Neural cell (in vitro differentiated cells): ENCODE data around the gene S100A16.

ENCODE experiments used
- EP300 ChIP-seq: fragments of 450-650 bp; conservative IDR thresholded peaks from 2 replicates; pipeline ENCODE4 v1.6.1; 2014; ENCODE audit warnings: antibody characterized with exemption, mild to moderate bottlenecking, moderate library complexity; ENCODE audit not compliant: poor library complexity, severe bottlenecking
- EZH2 ChIP-seq: fragments of 200-600, 300-800 bp; shearing (Covaris generic), sonication (generic); IDR thresholded peaks from 2 replicates; pipeline ENCODE4 v1.6.1; 2014; ENCODE audit warnings: antibody characterized with exemption, low read length, borderline replicate concordance, mild to moderate bottlenecking; ENCODE audit not compliant: insufficient read depth, poor library complexity, severe bottlenecking
- POLR2AphosphoS5 ChIP-seq: IDR thresholded peaks from 2 replicates; pipeline ENCODE4 v1.6.1; 2012
- RAD21 ChIP-seq: fragments of 450-650 bp; conservative IDR thresholded peaks from 2 replicates; pipeline ENCODE4 v1.6.1; 2014; ENCODE audit warnings: antibody characterized with exemption, mild to moderate bottlenecking, moderate library complexity
- TF ChIP-seq, protein P1 (sequence below): fragments of 450-650 bp; IDR thresholded peaks from 2 replicates; pipeline ENCODE4 v1.5.1; 2014; ENCODE audit warnings: antibody characterized with exemption, mild to moderate bottlenecking, moderate library complexity; ENCODE audit not compliant: poor library complexity, severe bottlenecking

DNA sequence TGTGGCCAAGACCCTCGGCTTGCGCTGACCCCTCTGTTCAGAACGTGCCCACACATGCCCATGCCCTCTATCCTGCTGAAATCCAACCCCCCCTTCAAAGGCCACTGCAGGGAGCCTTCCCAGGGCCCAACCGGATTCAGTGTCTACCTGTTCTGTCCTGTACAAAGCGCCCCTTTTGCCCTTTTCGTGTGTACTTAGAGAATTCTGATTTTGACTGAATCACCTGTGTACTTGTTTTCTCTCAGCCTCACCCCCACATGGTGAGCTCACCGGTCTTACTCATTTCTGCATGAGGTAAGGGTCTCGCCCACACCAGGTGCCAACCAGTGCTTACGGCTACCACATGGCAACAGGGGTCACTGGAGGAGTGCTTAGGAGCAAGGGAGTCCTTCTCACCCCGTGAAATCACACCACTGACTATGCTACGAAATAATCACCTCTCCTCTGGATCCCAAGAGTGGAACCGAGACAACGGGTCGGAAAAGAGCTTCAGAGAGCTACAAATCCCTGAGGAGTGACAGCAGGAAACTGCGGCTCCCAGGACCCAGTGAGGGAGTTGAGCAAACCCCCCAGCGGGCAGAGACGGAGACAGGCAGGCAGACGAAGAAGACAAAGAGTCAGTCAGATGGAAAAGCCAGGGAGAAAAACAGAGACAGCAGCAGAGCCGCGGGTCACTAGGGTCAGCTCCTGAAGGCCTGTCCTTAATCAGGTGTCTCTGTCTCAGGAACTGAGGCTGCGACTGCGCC lies 45.1 kb downstream of the S100A16 start:
- TF ChIP-seq, protein P1, sequence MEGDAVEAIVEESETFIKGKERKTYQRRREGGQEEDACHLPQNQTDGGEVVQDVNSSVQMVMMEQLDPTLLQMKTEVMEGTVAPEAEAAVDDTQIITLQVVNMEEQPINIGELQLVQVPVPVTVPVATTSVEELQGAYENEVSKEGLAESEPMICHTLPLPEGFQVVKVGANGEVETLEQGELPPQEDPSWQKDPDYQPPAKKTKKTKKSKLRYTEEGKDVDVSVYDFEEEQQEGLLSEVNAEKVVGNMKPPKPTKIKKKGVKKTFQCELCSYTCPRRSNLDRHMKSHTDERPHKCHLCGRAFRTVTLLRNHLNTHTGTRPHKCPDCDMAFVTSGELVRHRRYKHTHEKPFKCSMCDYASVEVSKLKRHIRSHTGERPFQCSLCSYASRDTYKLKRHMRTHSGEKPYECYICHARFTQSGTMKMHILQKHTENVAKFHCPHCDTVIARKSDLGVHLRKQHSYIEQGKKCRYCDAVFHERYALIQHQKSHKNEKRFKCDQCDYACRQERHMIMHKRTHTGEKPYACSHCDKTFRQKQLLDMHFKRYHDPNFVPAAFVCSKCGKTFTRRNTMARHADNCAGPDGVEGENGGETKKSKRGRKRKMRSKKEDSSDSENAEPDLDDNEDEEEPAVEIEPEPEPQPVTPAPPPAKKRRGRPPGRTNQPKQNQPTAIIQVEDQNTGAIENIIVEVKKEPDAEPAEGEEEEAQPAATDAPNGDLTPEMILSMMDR = no peak
- TF ChIP-seq EZH2 (no peak), RAD21 (no peak), POLR2AphosphoS5 (no peak), EP300 (no peak)
